Stomach (tissue), 4 donors: ENCODE results near the gene NPAS2.

ENCODE experiments used
- CTCF ChIP-seq, 7 experiments: fragments of 450-650 bp in 4 of 7; fragments of 200-600 bp in 3 of 7; sonication (generic) in 3 of 7; IDR thresholded peaks; one replicate each; pipeline ENCODE4 v1.5.1; 2016 to 2019; ENCODE audit warnings: antibody characterized with exemption in 7 of 7, control low read depth in 2 of 7, mild to moderate bottlenecking in 1 of 7
- EP300 ChIP-seq: sonication (generic); formaldehyde crosslinking; IDR thresholded peaks from one replicate; pipeline ENCODE4 v1.6.1; 2017; ENCODE audit warnings: antibody characterized with exemption
- POLR2A ChIP-seq, 4 donors: fragments of 450-650 bp; IDR thresholded peaks; one replicate each; pipeline ENCODE4 v1.6.1; 2016; ENCODE audit warnings: antibody characterized with exemption in 4 of 4, control low read depth in 2 of 4, mild to moderate bottlenecking in 1 of 4, moderate library complexity in 1 of 4
- POLR2AphosphoS5 ChIP-seq, 3 donors: sonication (generic); formaldehyde crosslinking; IDR thresholded peaks; one replicate each; pipeline ENCODE4 v1.6.1; 2016; ENCODE audit warnings: antibody characterized with exemption in 3 of 3

- TF ChIP-seq CTCF (IDR thresholded peaks at IDR 0.05) (no peak), POLR2AphosphoS5 (IDR thresholded peaks at IDR 0.05) (no peak), EP300 (no peak), POLR2A (IDR thresholded peaks at IDR 0.05) (no peak)
Measured at GRCh38 chr2:100902817-100903405, 83.0 kb downstream of the NPAS2 start.
